A673 (cell line): ENCODE data around the gene OR2K2. TPM values are rescaled to one million over a fixed set of nuclear protein-coding genes. Genes with fewer than 3 reads are reported as not detected.
"Not testable (repeated sequence)": the region's sequence is repeated elsewhere in the genome, so short reads cannot be mapped to it uniquely, and the experiment has no call there.

ENCODE experiments used
- BruUV-seq: library from RNA; stranded (reverse); fragments of 400-500 nt; replicated peaks from 2 replicates; lab custom pipeline; 2021; lab: Mats Ljungman, UMichigan
- CTCF ChIA-PET: fragments of 300-600 bp; sonication (Branson Sonifier 250); formaldehyde crosslinking; loops from one replicate; lab custom pipeline; 2022; ENCODE audit warnings: antibody characterized with exemption; lab: Charles Lee
- POLR2A ChIA-PET: fragments of 300-600 bp; sonication (Branson Sonifier 250); formaldehyde crosslinking; loops from one replicate; lab custom pipeline; 2022; ENCODE audit warnings: antibody characterized with exemption; ENCODE audit not compliant: low non-redundant PET; lab: Charles Lee
- DNase-seq: peaks from one replicate; pipeline ENCODE4 v3.0.0-alpha.2; 2015; ENCODE audit warnings: low spot score
- H3K27ac ChIP-seq: fragments of 200-600 bp; sonication (generic); 2 replicates; pipeline ENCODE4 v1.5.1; 2016; ENCODE audit warnings: mixed run types, low read depth, mild to moderate bottlenecking, mixed read lengths, antibody characterized with exemption, low read length; ENCODE audit not compliant: poor library complexity, severe bottlenecking
- H3K27me3 ChIP-seq: fragments of 200-600 bp; sonication (generic); replicated peaks from 2 replicates; pipeline ENCODE4 v1.6.1; 2017; ENCODE audit warnings: mixed run types, low read depth, mild to moderate bottlenecking, mixed read lengths, antibody characterized with exemption, low read length; ENCODE audit not compliant: insufficient read depth, poor library complexity
- H3K36me3 ChIP-seq: fragments of 200-600 bp; sonication (generic); 2 replicates; pipeline ENCODE4 v1.6.1; 2016; ENCODE audit warnings: mixed run types, mild to moderate bottlenecking, mixed read lengths, antibody characterized with exemption, low read length; ENCODE audit not compliant: insufficient read depth, poor library complexity, severe bottlenecking
- H3K4me1 ChIP-seq: fragments of 200-600 bp; sonication (generic); 2 replicates; pipeline ENCODE4 v1.6.1; 2017; ENCODE audit warnings: mixed run types, mild to moderate bottlenecking, mixed read lengths, antibody characterized with exemption, low read length; ENCODE audit not compliant: insufficient read depth, poor library complexity, severe bottlenecking
- H3K4me3 ChIP-seq: fragments of 200-600 bp; sonication (generic); 2 replicates; pipeline ENCODE4 v1.5.1; 2016; ENCODE audit warnings: low read depth, mixed run types, mild to moderate bottlenecking, mixed read lengths, low read length; ENCODE audit not compliant: poor library complexity, severe bottlenecking
- H3K9me3 ChIP-seq: fragments of 200-600 bp; sonication (generic); 2 replicates; pipeline ENCODE4 v1.6.1; 2016; ENCODE audit warnings: mixed run types, low read depth, mild to moderate bottlenecking, mixed read lengths, antibody characterized with exemption, low read length; ENCODE audit not compliant: poor library complexity, severe bottlenecking
- EZH2 ChIP-seq: fragments of 200-600 bp; sonication (generic); IDR thresholded peaks from 2 replicates; pipeline ENCODE4 v1.6.1; 2017; ENCODE audit warnings: borderline replicate concordance, low read depth, mild to moderate bottlenecking, mixed read lengths, antibody characterized with exemption, low read length; ENCODE audit not compliant: poor library complexity, severe bottlenecking
- intact Hi-C: fragments of 100-400 bp; cut with micrococcal nuclease; formaldehyde crosslinking; loops from one replicate; pipeline ENCODE4 v1.10.0; 2022; ENCODE audit not compliant: unreplicated experiment
- total RNA-seq: library from RNA; stranded (reverse); gene quantifications from 2 replicates; pipeline ENCODE4 v1.2.3, GENCODE V29; 2021
- TF ChIP-seq, protein P1 (sequence below): fragments of 300-800, 200-600 bp; sonication (generic); conservative IDR thresholded peaks from 2 replicates; pipeline ENCODE4 v1.5.1; 2017; ENCODE audit warnings: low read depth, mild to moderate bottlenecking, antibody characterized with exemption, low read length, moderate library complexity, mixed read lengths

Gene OR2K2
- total RNA-seq, 1 experiment from 2014 or later, result not detected

- CTCF ChIA-PET, result no interaction called here
- Histone ChIP-seq H3K27ac (no peak overlapping the region), H3K4me3 (no peak overlapping the region), H3K4me1 (no peaks in the 10 kb centered on the region), H3K27me3 (no peaks in the 10 kb centered on the region), H3K9me3 (no peaks in the 10 kb centered on the region), H3K36me3 (no peaks in the 10 kb centered on the region)
- no TSS peak for BruUV-seq
- DNase-seq, result no peak
- no peak for TF ChIP-seq EZH2
- TF ChIP-seq, protein P1, sequence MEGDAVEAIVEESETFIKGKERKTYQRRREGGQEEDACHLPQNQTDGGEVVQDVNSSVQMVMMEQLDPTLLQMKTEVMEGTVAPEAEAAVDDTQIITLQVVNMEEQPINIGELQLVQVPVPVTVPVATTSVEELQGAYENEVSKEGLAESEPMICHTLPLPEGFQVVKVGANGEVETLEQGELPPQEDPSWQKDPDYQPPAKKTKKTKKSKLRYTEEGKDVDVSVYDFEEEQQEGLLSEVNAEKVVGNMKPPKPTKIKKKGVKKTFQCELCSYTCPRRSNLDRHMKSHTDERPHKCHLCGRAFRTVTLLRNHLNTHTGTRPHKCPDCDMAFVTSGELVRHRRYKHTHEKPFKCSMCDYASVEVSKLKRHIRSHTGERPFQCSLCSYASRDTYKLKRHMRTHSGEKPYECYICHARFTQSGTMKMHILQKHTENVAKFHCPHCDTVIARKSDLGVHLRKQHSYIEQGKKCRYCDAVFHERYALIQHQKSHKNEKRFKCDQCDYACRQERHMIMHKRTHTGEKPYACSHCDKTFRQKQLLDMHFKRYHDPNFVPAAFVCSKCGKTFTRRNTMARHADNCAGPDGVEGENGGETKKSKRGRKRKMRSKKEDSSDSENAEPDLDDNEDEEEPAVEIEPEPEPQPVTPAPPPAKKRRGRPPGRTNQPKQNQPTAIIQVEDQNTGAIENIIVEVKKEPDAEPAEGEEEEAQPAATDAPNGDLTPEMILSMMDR, result no peak
- intact Hi-C loops, result no loop called here
- POLR2A ChIA-PET, result no interaction called here
Measured at GRCh38 chr9:111320631-111321030, 9.4 kb downstream of the OR2K2 start.

DNA sequence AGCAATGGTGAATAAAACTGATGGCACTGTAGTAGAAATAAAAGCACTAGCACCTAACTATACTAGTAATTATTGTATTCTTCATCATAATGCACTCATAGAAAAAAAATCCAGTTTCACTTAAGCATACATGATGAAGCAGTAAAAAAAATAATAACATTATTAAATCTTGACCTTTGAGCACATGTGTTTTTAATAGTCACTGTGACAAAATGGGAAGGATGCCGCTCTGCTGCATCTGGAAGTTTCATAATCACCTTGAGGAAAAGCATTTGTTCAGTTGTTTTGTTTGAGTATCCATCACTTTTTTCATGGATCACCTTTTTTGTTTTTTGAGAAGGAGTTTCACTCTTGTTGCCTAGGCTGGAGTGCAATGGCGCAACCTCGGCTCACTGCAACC lies 13.2 kb downstream of the OR2K2 start:
- Histone ChIP-seq H3K4me1 (no peaks in the 10 kb centered on the region), H3K36me3 (no peaks in the 10 kb centered on the region), H3K27ac (no peak overlapping the region), H3K27me3 (no peaks in the 10 kb centered on the region), H3K4me3 (no peak overlapping the region), H3K9me3 (no peaks in the 10 kb centered on the region)
- TF ChIP-seq, protein P1, result no peak
- no peak for TF ChIP-seq EZH2
- ChIA-PET POLR2A (no interaction called here), CTCF (no interaction called here)
- DNase-seq, result no peak
- intact Hi-C loops, result no loop called here
- no TSS peak for BruUV-seq

DNA sequence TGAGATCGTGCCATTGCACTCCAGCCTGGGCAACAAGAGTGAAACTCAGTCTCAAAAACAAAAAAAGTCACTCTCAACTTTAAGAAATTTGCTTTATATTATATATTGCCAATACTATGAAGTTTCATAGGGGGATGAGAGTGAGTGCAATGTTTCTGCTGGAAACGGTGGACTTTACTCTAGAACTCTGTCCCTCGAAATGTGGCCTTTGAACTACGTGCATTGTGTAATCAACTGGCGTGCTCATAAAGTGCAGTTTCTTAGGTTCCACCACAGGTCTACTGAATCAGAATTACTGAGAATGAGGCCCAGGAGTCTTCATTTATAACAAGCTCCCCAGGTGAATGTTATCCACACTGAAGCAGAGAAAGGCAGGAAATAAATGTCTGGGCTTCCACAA lies 24.1 kb downstream of the OR2K2 start:
- Histone ChIP-seq H3K4me1 (no peaks in the 10 kb centered on the region), H3K4me3 (no peak overlapping the region), H3K27me3 (no peaks in the 10 kb centered on the region), H3K36me3 (no peaks in the 10 kb centered on the region), H3K27ac (no peak overlapping the region), H3K9me3 (no peaks in the 10 kb centered on the region)
- CTCF ChIA-PET, result interaction anchor here (0.7 kb wide), 1 partner anchor 1030 kb away, joined by 3 read pairs; no protein-coding TSS in a partner anchor
- DNase-seq, result no peak
- POLR2A ChIA-PET, result no interaction called here
- BruUV-seq, result no TSS peak
- TF ChIP-seq EZH2, result no peak
- TF ChIP-seq, protein P1, result no peak
- intact Hi-C loops, result no loop called here

- H3K4me3 ChIP-seq, CTCF ChIA-PET, H3K9me3 ChIP-seq, DNase-seq, H3K36me3 ChIP-seq, POLR2A ChIA-PET, H3K4me1 ChIP-seq, intact Hi-C loops, H3K27ac ChIP-seq, BruUV-seq, H3K27me3 ChIP-seq: not testable (repeated sequence)
Measured at GRCh38 chr9:111304000-111304399, 26.0 kb downstream of the OR2K2 start.
